HCT116 (cell line): Measurements from ENCODE around the gene CRELD2. TPM values are rescaled to one million over a fixed set of nuclear protein-coding genes. Genes with fewer than 3 reads are reported as not detected.

Experiments
- ATAC-seq: fragments of 200-7000 bp; cut with Tn5 transposase; 2 replicates; pipeline ENCODE4 v1.9.1; 2020; ENCODE audit warnings: mild to moderate bottlenecking, moderate library complexity
- BruUV-seq: library from RNA; stranded (reverse); fragments of 400-500 nt; replicated peaks from 2 replicates; lab custom pipeline; 2021; lab: Mats Ljungman, UMichigan
- CTCF ChIA-PET: fragments of 300-600 bp; sonication (Branson Sonifier 250); formaldehyde crosslinking; loops from one replicate; lab custom pipeline; 2021; ENCODE audit warnings: antibody characterized with exemption; lab: Charles Lee
- POLR2A ChIA-PET: fragments of 300-600, 350-600 bp; sonication (Branson Sonifier 250); formaldehyde crosslinking; loops from one replicate; lab custom pipeline; 2021; ENCODE audit warnings: antibody characterized with exemption; lab: Charles Lee
- RAD21 ChIA-PET, 2 experiments: fragments of 300-600 bp; sonication (Branson Sonifier 250); formaldehyde crosslinking; loops; one replicate each; lab custom pipeline; 2023; ENCODE audit warnings: low total read pairs in 2 of 2; ENCODE audit not compliant: uncharacterized antibody in 2 of 2, unreplicated experiment in 2 of 2, low non-redundant PET in 1 of 2; lab: Charles Lee
- DNase-seq: peaks from one replicate; pipeline ENCODE4 v3.0.0-alpha.2; 2010; ENCODE audit warnings: low read depth, low spot score
- H2AFZ ChIP-seq: fragments of 200-600 bp; shearing (Covaris generic), sonication (generic); 2 replicates; pipeline ENCODE4 v1.6.1; 2017; ENCODE audit warnings: low read depth, mixed run types, mixed read lengths, antibody characterized with exemption, low read length; ENCODE audit not compliant: poor library complexity, severe bottlenecking
- H3K27ac ChIP-seq: 2 replicates; pipeline ENCODE4 v1.5.1; 2012; ENCODE audit warnings: low read depth, low read length
- H3K27me3 ChIP-seq: fragments of 200-600 bp; sonication (generic); 2 replicates; pipeline ENCODE4 v1.6.1; 2016; ENCODE audit warnings: mixed run types, low read length, mixed read lengths; ENCODE audit not compliant: insufficient read depth
- H3K36me3 ChIP-seq, 2 experiments: fragments of 200-500 bp in 1 of 2; fragments of 200-600 bp in 1 of 2; sonication (Bioruptor generic) in 1 of 2; sonication (generic) in 1 of 2; 2 replicates each; pipeline versions ENCODE4 v1.5.1 to v1.6.1; 2014 to 2016; ENCODE audit warnings: low read length in 2 of 2, inconsistent platforms in 1 of 2, mixed read lengths in 1 of 2, mixed run types in 1 of 2; ENCODE audit not compliant: insufficient read depth in 2 of 2, control insufficient read depth in 1 of 2
- H3K4me1 ChIP-seq, 2 experiments: fragments of 200-600 bp in 1 of 2; sonication (generic) in 1 of 2; 2 replicates each; pipeline versions ENCODE4 v1.5.1 to v1.6.1; 2012 to 2017; ENCODE audit warnings: low read length in 2 of 2, inconsistent platforms in 1 of 2, mild to moderate bottlenecking in 1 of 2, mixed read lengths in 1 of 2, mixed run types in 1 of 2, moderate library complexity in 1 of 2; ENCODE audit not compliant: insufficient read depth in 2 of 2, control insufficient read depth in 1 of 2
- H3K4me2 ChIP-seq: fragments of 200-600 bp; sonication (generic); 2 replicates; pipeline ENCODE4 v1.6.1; 2017; ENCODE audit warnings: mixed run types, low read length, mixed read lengths
- H3K4me3 ChIP-seq, 2 experiments: fragments of 200-600 bp in 1 of 2; sonication (generic) in 1 of 2; replicated peaks in 1 of 2; 2 replicates each; pipeline ENCODE4 v1.5.1; 2011 to 2016; ENCODE audit warnings: low read length in 2 of 2, control low read depth in 1 of 2, low read depth in 1 of 2, mild to moderate bottlenecking in 1 of 2, mixed read lengths in 1 of 2, mixed run types in 1 of 2
- H3K79me2 ChIP-seq: fragments of 200-600 bp; sonication (generic); 2 replicates; pipeline ENCODE4 v1.6.1; 2017; ENCODE audit warnings: mild to moderate bottlenecking, mixed run types, low read length, moderate library complexity, mixed read lengths; ENCODE audit not compliant: insufficient read depth
- H3K9ac ChIP-seq: fragments of 200-600 bp; sonication (generic); 2 replicates; pipeline ENCODE4 v1.6.1; 2016; ENCODE audit warnings: low read length, mixed read lengths
- H3K9me2 ChIP-seq: fragments of 200-600 bp; sonication (generic), shearing (Covaris generic); 2 replicates; pipeline ENCODE4 v1.6.1; 2017; ENCODE audit warnings: mixed run types, mild to moderate bottlenecking, moderate library complexity; ENCODE audit not compliant: insufficient read depth
- H3K9me3 ChIP-seq, 2 experiments: fragments of 200-500 bp in 1 of 2; fragments of 200-600 bp in 1 of 2; sonication (Bioruptor generic) in 1 of 2; sonication (generic) in 1 of 2; 2 replicates each; pipeline ENCODE4 v1.6.1; 2014 to 2017; ENCODE audit warnings: low read length in 2 of 2, mixed read lengths in 2 of 2, inconsistent platforms in 1 of 2, low read depth in 1 of 2, mild to moderate bottlenecking in 1 of 2, mixed run types in 1 of 2, moderate library complexity in 1 of 2; ENCODE audit not compliant: control insufficient read depth in 1 of 2, insufficient read depth in 1 of 2
- H4K20me1 ChIP-seq: fragments of 200-600 bp; sonication (generic), shearing (Covaris generic); 2 replicates; pipeline ENCODE4 v1.6.1; 2017; ENCODE audit warnings: mixed run types, mild to moderate bottlenecking, moderate library complexity; ENCODE audit not compliant: insufficient read depth
- CBX3 ChIP-seq: IDR thresholded peaks from 2 replicates; pipeline ENCODE4 v1.6.1; 2012; ENCODE audit warnings: low read depth
- CTCF ChIP-seq, 3 experiments: fragments of 200-600 bp in 1 of 3; sonication (generic) in 1 of 3; IDR thresholded peaks in 2 of 3; conservative IDR thresholded peaks in 1 of 3; 2 replicates each; pipeline ENCODE4 v1.5.1; 2012 to 2017; ENCODE audit warnings: low read depth in 2 of 3, low read length in 2 of 3, antibody characterized with exemption in 1 of 3, borderline replicate concordance in 1 of 3, control low read depth in 1 of 3, mild to moderate bottlenecking in 1 of 3, mixed read lengths in 1 of 3, mixed run types in 1 of 3, moderate library complexity in 1 of 3; ENCODE audit not compliant: insufficient read depth in 1 of 3
- ELF1 ChIP-seq: IDR thresholded peaks from 2 replicates; pipeline ENCODE4 v1.6.1; 2012; ENCODE audit warnings: low read depth, borderline replicate concordance
- EZH2 ChIP-seq: fragments of 200-600 bp; sonication (generic); IDR thresholded peaks from 2 replicates; pipeline ENCODE4 v1.6.1; 2017; ENCODE audit warnings: antibody characterized with exemption, mixed run types
- EZH2phosphoT487 ChIP-seq: fragments of 200-600 bp; IDR thresholded peaks from 2 replicates; pipeline ENCODE4 v1.6.1; 2018; ENCODE audit warnings: antibody characterized with exemption, borderline replicate concordance
- FOSL1 ChIP-seq: IDR thresholded peaks from 2 replicates; pipeline ENCODE4 v1.6.1; 2012; ENCODE audit warnings: low read depth
- JUND ChIP-seq: IDR thresholded peaks from 2 replicates; pipeline ENCODE4 v1.6.1; 2012
- POLR2A ChIP-seq: IDR thresholded peaks from 2 replicates; pipeline ENCODE4 v1.7.0; 2011; ENCODE audit warnings: borderline replicate concordance; ENCODE audit not compliant: insufficient read depth, insufficient read length; ENCODE audit errors: extremely low read depth
- RAD21 ChIP-seq: IDR thresholded peaks from 2 replicates; pipeline ENCODE4 v1.6.1; 2012; ENCODE audit warnings: low read depth, mild to moderate bottlenecking
- REST ChIP-seq: IDR thresholded peaks from 2 replicates; pipeline ENCODE4 v1.6.1; 2012; ENCODE audit warnings: low read depth
- SIN3A ChIP-seq: IDR thresholded peaks from 2 replicates; pipeline ENCODE4 v1.6.1; 2012; ENCODE audit warnings: low read depth
- YY1 ChIP-seq: IDR thresholded peaks from 2 replicates; pipeline ENCODE4 v1.6.1; 2011; ENCODE audit warnings: low read length, low read depth, moderate library complexity, mild to moderate bottlenecking; ENCODE audit not compliant: insufficient replicate concordance; ENCODE audit errors: extremely low read depth
- ZBTB33 ChIP-seq: IDR thresholded peaks from 2 replicates; pipeline ENCODE4 v1.6.1; 2011; ENCODE audit warnings: mild to moderate bottlenecking, low read length, moderate library complexity; ENCODE audit not compliant: insufficient replicate concordance; ENCODE audit errors: extremely low read depth
- ZFX ChIP-seq: fragments of 450-650 bp; IDR thresholded peaks from 2 replicates; pipeline ENCODE4 v1.6.1; 2017
- intact Hi-C: fragments of 100-400 bp; cut with micrococcal nuclease; formaldehyde crosslinking; loops from 2 replicates; pipeline ENCODE4 v1.10.0; 2022
- total RNA-seq: library from RNA; stranded (reverse); gene quantifications from one replicate; pipeline ENCODE4 v1.2.1, GENCODE V29; 2021; ENCODE audit not compliant: unreplicated experiment

The CRELD2 gene
- total RNA-seq, 1 experiment from 2014 or later = 45.8 TPM

GRCh38 chr22:49949914-49950292 lies 31.5 kb downstream of the CRELD2 start:
- intact Hi-C loops = no loop called here
- Histone ChIP-seq H4K20me1 (no peaks in the 10 kb centered on the region), H3K36me3 (no peaks in the 10 kb centered on the region)

More at GRCh38 chr22:49949914-49950292, 31.5 kb downstream of the CRELD2 start:
- ChIA-PET RAD21 (no interaction called here), CTCF (no interaction called here), POLR2A (no interaction called here)
- H3K9me3 ChIP-seq = no peaks in the 10 kb centered on the region
- BruUV-seq = no TSS peak
- H3K4me1 ChIP-seq = peaks cover 44 to 61% of the 10 kb centered on the region in 2 experiments
- peak overlapping the region; percentile 62; the same call in 1 of the 2 replicates for H3K27ac ChIP-seq
- no peaks in the 10 kb centered on the region for H3K9me2 ChIP-seq
- ATAC-seq (no peak), DNase-seq (no peak)
- TF ChIP-seq CBX3 (no peak), YY1 (no peak), POLR2A (no peak), ZFX (no peak), JUND (no peak), CTCF (IDR thresholded peaks at IDR 0.05 in 2 of 3, conservative IDR thresholded peaks at IDR 0.05 in 1 of 3; ENCODE audit: borderline replicate concordance in 1 of 3, insufficient read depth in 1 of 3, low read depth in 2 of 3, low read length in 2 of 3) (no peak), EZH2 (no peak), ZBTB33 (no peak), ELF1 (no peak), RAD21 (no peak), SIN3A (no peak), FOSL1 (no peak), REST (no peak), EZH2phosphoT487 (no peak)
- H3K4me3 ChIP-seq = no peak overlapping the region
- H3K79me2 ChIP-seq = no peaks in the 10 kb centered on the region
- no peaks in the 10 kb centered on the region for H3K27me3 ChIP-seq
- H2AFZ ChIP-seq = no peak overlapping the region
- 0 out of 2 replicates have a peak overlapping the region, but pooled peaks have one; percentile 48 for H3K4me2 ChIP-seq
- no peak overlapping the region; the same call in 1 of the 2 replicates for H3K9ac ChIP-seq
